ENCODE measurements around the gene FAM47B.

The FAM47B gene

DNA sequence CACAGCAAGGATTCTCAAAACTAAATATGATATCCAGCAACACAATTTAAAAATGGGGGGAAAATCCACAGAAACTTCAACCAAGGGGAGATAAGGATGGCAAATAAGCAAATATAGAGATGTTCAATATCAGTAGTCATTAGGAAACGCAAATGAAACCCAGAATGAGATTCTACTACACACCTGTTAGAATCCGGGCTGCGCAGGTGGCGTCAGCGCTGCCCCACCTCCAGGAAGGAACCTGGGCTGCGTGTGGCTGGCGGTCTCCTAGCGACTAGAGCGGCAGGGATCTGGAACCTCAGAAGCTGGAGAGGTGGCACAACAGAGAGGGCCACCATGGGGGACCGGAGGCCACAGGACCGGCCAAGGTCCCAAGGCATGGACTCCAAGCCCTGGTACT, at the start of gene FAM47B:
FAM47B (plus strand) TSS at position 301 of the 400 bp plus-strand sequence; CDS start at position 337, 36 bp downstream.
- DNase-seq (ENCODE audit: low read depth in 3 of 3), result no peak

DNA sequence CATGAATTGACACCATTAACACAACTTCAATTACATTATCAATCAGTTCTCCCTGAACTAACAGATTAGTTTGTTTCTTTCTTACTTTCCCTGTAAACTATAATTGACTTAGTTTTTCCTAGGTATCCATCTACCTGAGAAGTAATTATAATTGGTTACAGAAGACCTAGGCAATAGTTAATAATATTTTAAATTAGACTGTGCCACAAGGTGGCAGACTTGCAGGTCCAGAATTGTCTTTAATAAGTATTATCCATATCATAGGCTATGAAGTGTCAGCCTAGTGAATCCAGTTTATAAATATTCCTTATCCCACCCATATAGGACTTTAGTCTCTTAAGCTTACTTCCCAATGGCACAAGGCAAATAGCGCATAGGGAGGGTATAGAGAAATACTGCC, 48.9 kb upstream of the FAM47B start:
- DNase-seq (ENCODE audit: low read depth in 3 of 3), result no peak

DNA sequence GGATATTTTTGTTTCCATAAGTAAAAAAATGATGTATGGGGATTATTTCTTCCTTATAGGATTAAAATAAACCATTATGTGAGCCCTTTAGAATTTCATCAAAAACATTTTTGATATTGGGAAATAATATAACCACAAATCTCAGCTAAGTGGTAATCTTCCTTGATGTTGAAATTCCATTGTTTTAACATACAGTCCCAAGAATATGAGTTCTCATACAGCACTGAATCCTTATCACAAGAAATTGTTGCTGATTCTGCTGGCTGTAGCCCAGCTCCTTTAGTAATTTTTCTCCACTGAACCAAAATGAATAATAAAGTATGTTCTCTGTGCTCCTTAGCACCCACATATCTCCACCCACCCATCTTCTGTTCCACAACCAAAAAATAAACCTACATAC, 41.9 kb upstream of the FAM47B start:
- no peak for DNase-seq (ENCODE audit: low read depth in 3 of 3)

DNA sequence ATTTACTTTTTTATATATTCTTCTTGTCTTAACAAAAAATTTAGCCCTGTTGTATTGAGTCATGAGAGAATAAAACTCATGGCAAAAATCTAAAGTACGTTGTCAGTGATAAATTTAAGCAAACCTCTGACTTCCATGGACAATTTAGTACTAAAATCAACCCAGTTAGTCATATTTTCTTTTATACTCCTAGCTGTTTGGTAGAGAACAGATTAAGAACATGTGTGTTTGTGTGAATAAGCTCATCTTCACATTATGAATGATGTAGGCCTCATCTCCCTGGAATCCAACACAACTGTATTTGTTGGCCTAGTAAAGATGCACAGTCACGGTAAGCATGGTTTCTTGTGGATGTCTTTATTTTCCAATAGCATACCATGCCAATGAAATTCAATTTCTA, 40.8 kb upstream of the FAM47B start:
- no peak for DNase-seq (ENCODE audit: low read depth in 3 of 3)

DNA sequence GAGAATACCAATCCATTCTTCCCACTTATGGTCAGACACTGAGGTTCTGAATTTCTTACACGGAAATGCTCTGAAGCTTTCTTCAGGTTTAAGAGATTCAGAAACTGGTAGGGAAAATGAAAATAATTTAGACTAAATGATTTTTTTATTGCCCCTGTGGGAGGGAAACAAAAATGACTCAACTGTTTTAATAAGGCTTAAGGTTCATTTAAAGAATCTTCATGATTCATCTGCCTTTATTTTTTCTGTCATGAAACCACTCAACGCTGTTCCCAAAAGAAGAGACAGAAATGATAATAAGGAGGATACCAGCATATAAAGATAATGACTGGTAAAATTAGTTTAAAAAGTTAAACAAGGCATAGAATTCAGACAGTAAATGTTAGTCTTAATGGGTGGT, 39.3 kb upstream of the FAM47B start:
- DNase-seq (ENCODE audit: low read depth in 3 of 3), result no peak

DNA sequence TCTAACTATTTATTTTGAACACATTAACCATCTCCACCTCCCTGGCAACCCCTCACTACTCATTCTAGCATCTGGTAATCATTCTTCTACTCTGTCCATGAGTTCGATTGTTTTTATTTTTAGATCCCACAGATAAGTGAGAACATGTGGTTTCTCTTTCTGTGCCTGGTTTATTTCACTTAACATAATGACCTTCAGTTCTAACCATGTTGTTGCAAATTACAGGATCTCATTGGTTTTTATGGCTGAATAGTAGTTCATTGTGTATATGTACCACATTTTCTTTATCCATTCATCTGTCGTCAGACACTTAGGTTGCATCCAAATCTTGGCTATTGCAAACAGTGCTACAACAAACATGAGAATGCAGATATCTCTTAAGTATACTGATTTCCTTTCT, 33.4 kb upstream of the FAM47B start:
- no peak for DNase-seq (ENCODE audit: low read depth in 3 of 3)

DNA sequence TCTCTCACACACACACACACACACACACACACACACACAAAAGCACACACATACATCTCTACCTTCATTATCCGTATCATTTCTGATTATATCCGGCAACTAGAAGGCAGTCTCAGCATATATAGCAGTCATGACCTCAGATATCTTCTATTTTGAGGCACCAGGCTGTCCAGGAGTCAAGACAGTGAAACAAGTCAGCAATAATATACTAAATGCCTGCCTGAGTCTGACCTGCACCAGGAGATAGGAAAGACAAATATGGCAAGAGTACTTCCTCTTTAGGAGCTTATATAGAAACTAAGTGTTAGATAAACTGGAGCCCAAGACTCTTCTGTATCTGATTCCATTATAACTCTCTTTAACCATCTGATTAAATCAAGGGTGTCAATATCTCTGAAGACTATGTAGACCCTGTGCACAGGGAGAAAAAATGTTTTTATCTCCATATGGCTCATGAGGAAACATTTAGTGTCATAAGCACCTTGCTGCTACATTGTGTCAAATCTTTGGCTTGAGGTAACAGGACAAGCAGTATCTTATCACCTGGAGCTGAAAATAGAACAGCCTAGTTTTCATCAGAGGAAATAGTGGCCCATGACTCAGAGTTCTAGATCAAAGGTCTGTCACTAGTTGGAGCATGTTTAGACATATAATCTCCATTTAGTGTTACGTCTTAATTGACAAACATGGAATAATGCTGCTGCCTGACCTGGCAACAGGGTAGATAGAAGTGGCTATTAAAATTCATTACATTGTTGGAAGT, 27.0 kb upstream of the FAM47B start:
- no peak for DNase-seq (ENCODE audit: low read depth in 3 of 3)

DNA sequence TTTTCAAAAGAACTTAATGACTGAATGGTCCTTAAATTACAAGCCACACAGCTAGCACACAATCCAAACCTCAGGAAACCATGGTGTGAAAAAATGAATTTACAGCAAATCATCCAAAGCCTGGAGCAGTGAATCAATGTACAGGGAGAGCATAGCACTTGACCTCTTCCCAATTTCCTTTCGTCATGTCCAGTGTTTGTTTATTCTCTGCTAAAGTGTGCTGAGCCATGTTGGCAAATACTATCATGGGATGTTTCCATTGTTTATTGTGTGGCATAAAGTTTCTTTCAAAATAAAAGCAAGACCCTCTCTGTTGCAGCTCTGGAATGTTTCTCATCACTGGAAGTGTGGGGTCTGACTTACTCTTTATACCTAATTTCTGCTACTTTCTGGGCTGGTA, 25.4 kb upstream of the FAM47B start:
- no peak for DNase-seq (ENCODE audit: low read depth in 3 of 3)

DNA sequence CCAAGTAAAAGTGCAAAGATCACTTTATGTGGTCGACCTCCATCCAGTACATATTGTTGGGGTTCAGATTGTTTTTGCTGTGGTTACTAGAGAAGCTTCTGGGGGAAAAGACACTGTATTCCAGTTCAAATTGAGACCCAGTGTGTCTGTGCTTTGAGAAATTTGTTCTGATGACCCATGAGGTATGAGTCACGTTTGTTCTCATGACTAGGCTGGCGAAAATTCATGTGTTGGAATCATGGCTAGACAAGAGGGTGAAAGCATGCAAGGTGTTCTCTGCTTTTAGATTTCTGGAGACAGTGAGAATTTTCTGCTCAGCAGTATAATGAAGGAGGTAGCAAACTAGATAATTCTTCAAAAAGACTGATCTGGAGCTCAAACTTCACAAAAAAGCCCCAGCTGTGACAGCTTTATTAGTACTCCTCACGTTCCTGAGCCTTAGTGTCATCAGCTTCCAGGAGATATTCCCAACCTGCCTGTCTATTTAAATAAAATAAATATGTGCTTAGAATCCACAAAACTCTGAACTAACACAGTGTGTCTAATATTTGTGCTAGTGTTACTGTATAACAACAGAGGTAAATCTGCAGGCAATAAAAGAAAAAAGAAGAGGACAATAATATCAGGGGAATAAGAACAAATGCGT, 24.4 kb upstream of the FAM47B start:
- DNase-seq (ENCODE audit: low read depth in 3 of 3), result no peak

DNA sequence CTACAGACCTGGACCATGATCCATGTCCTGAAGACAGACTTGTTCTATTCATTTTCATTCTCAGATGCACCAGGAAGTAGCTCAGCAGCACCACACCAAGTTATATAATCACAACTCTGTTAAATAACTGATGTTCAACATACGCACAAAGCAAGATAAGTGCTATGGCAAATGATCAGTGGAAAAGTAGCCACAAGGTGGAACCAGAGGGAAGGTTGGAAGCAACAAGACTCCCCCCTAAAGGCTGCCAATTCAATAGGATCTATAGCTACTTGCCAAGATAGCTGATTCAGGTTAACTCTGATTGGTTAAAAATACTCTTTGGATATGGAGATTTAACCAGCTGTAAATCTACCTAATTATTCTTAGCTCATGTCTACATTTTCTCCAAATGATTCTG, 23.7 kb upstream of the FAM47B start:
- DNase-seq (ENCODE audit: low read depth in 3 of 3), result no peak

DNA sequence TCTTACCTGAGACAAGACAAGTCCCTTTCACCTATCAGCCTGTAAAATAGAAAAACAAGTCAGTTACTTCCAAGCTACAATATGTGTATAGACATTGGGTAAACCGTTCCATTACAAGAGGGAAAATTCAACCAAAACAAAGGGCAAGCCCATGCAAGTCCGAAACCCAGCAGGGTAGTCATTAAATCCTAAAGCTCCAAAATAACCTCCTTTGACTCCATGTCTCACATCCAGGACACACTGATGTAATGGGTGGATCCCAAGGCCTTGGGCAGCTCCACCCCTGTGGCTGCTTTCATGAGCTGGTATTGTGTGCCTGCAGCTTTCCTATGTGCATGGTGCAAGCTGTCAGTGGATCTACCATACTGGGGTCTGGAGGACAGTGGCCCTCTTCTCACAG, 14.7 kb upstream of the FAM47B start:
- no peak for DNase-seq (ENCODE audit: low read depth in 3 of 3)

DNA sequence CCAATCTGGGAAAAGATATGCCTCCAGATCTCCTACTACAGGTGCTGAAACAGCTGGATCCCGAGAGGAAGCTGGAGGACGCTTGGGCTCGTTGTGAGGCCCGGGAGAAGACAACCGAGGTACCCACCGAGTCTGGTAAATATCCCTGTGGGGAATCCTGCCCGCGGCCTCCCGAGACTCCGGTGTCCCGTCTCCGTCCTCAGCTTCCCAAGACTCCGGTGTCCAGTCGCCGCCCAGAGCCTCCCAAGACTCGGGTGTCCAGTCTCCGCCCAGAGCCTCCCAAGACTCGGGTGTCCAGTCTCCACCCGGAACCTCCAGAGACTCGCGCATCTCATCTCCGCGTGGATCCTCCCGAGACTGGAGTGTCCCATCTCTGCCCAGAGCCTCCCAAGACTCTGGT, 639 bp downstream of the FAM47B start:
- DNase-seq (ENCODE audit: low read depth in 3 of 3), result no peak

DNA sequence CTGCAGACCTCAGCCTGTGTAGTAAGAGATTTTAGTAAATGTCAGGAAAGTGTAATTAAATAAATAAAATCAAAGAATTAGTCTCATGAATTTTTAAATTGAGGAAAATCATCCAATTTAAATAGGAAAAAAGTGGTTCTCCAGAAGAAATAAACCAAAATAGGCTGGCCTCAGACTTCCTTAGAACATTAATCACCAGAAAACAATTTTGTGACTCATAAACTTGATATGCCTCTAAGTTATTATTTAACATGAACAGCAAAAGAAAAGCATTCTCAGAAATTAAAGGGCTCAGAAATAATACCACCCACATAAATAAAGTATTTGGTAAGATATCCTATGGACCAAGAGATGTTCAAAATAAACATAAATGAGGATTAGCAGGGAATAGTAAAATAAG, 14.3 kb downstream of the FAM47B start:
- DNase-seq (ENCODE audit: low read depth in 3 of 3), result no peak

DNA sequence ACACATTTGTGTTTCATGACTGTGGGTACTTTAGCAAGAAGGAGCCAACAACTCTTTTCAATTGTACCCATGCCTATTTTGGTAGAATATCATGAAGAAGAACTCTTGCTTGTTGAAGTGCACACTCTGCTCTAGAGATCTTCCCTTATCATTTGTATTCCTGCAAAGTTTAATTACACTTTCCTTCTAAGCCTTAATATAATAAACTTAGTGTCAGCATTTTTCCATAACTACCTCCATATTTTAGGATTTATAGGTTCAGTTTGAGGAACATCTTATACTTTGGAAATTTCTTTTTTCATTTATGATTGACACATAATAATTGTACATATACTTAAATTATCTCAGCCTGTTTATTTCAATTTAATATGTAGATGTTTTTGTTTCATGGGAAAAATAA, 19.1 kb downstream of the FAM47B start:
- DNase-seq (ENCODE audit: low read depth in 3 of 3), result no peak

DNA sequence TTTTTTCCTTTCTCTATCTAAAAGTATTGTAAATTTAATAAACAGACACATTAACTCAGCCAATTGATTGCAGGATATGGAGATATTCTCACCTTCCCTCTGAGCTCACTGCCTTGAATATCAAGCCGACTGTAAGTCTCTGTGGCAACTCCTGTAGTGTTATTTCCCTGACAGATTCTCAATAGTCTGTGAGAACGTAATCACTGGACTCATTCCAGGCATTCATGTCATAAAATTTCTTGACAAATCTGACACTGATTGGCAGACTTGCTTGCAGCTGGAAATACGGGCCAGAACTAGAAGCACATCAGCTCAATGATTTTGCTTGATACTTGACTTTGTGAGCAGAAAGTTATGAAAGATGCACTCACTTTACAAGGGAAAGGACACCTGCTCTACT, 29.6 kb downstream of the FAM47B start:
- DNase-seq (ENCODE audit: low read depth in 3 of 3), result no peak

DNA sequence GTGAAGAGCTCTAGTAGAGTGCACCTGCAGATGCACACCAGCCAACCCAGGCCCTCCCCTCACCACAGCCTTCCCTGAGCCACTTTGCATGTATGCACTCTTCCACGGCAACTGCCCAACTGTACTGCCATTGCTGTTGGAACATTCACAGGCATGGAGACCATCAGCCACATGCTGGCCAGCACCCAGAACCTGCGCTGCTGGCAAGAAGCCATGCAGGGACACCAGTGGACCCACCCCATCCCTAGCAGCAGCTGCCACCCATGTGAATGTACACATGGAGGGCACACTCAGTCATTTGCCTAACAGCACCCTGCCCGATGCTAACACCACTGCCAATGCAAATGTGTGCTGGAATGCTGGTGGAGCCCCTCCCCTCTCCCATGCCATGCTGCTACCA, 35.6 kb downstream of the FAM47B start:
- DNase-seq (ENCODE audit: low read depth in 3 of 3), result no peak

DNA sequence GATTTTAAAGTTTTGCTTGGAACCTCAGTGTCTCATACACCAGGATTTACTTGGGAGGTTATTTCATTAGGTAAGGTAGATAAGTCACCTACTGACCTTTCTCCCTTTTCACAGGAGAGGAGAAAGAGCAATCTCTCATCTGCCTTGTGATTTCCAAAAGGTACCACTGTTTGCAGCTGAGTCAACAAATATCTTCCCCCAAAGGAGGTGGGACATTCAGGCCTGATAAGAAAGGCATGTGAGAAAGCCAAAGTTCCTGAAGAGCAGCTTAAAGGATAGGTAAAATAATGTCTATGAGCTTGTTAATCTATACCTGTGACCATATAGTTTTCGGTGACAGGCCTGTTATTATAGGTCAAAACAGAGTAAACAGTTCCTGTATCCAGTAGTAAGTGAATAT, 45.0 kb downstream of the FAM47B start:
- DNase-seq (ENCODE audit: low read depth in 3 of 3), result no peak

Data from stimulated activated CD4-positive, alpha-beta T cell treated with anti-CD3 and anti-CD28 coated beads, TNF-alpha, amount 100 ng/mL, for 24 hours (primary cell).